Measurements from ENCODE around the gene TRMT2A. TPM values are rescaled to one million over a fixed set of nuclear protein-coding genes. Genes with fewer than 3 reads are reported as not detected.

Gene TRMT2A
- total RNA-seq, 2 experiments from 2014 or later, result 71.8 to 75.2 TPM

Other genes starting within 250 kb of the TRMT2A start
- 10 to 100 TPM; 78.7 to 79.3 TPM for gene COMT, start 175.5 kb downstream of the TRMT2A start, total RNA-seq
- 10 to 100 TPM; 18.9 to 19.1 TPM for gene TXNRD2, start 175.4 kb downstream of the TRMT2A start, total RNA-seq
- gene ARVCF, start 100.4 kb downstream of the TRMT2A start, total RNA-seq, result under 1 TPM; 0.58 to 0.71 TPM
- 10 to 100 TPM; 39.1 to 44.5 TPM for gene TANGO2, start 96.1 kb downstream of the TRMT2A start, total RNA-seq
- 10 to 100 TPM; 40.4 to 41.1 TPM for gene DGCR8, start 37.0 kb downstream of the TRMT2A start, total RNA-seq
- 100 to 1,000 TPM; 176 to 181 TPM for gene RANBP1, start 1.1 kb downstream of the TRMT2A start, total RNA-seq
- 10 to 100 TPM; 44.2 to 48.3 TPM for gene ZDHHC8, start 14.6 kb upstream of the TRMT2A start, total RNA-seq
- under 1 TPM; 0.33 to 0.76 TPM for gene CCDC188, start 33.8 kb upstream of the TRMT2A start, total RNA-seq
- gene RTN4R, start 151.1 kb upstream of the TRMT2A start, total RNA-seq, result 1 to 10 TPM; 2.3 to 3.1 TPM
- gene DGCR6L, start 202.8 kb upstream of the TRMT2A start, total RNA-seq, result 10 to 100 TPM; 40.8 to 41.1 TPM